IMR-90 (cell line): ENCODE results near the gene SETDB1.
A peak's percentile ranks its signal among the peaks of the same experiment; 100 is the strongest.

Experiments used
- BHLHE40 ChIP-seq: fragments of 150-350 bp; IDR thresholded peaks from 2 replicates; pipeline ENCODE4 v1.6.1; 2016; ENCODE audit warnings: mild to moderate bottlenecking, low read depth, low read length
- CEBPB ChIP-seq: IDR thresholded peaks from 2 replicates; pipeline ENCODE4 v1.6.1; 2012; ENCODE audit warnings: low read depth, low read length, improper control_type of control experiment
- CHD1 ChIP-seq: IDR thresholded peaks from 2 replicates; pipeline ENCODE4 v1.6.1; 2012; ENCODE audit warnings: low read depth, low read length, improper control_type of control experiment
- CTCF ChIP-seq: conservative IDR thresholded peaks from 2 replicates; pipeline ENCODE4 v1.5.1; 2012; ENCODE audit warnings: mild to moderate bottlenecking, low read depth, low read length, improper control_type of control experiment
- ELK1 ChIP-seq: fragments of 150-350 bp; IDR thresholded peaks from 2 replicates; pipeline ENCODE4 v1.6.1; 2016; ENCODE audit warnings: low read depth, mild to moderate bottlenecking, low read length, moderate library complexity, borderline replicate concordance
- FOS ChIP-seq: fragments of 150-350 bp; IDR thresholded peaks from 2 replicates; pipeline ENCODE4 v1.6.1; 2016; ENCODE audit warnings: low read depth, low read length
- MAZ ChIP-seq: IDR thresholded peaks from 2 replicates; pipeline ENCODE4 v1.6.1; 2012; ENCODE audit warnings: low read depth, mild to moderate bottlenecking, low read length, improper control_type of control experiment, moderate library complexity, borderline replicate concordance
- MXI1 ChIP-seq: IDR thresholded peaks from 2 replicates; pipeline ENCODE4 v1.6.1; 2012; ENCODE audit warnings: low read depth, mild to moderate bottlenecking, low read length, moderate library complexity, borderline replicate concordance
- POLR2A ChIP-seq: IDR thresholded peaks from 2 replicates; pipeline ENCODE4 v1.6.1; 2012; ENCODE audit warnings: mild to moderate bottlenecking, low read depth, low read length
- RCOR1 ChIP-seq: IDR thresholded peaks from 2 replicates; pipeline ENCODE4 v1.6.1; 2012; ENCODE audit warnings: mild to moderate bottlenecking, low read length, improper control_type of control experiment; ENCODE audit not compliant: insufficient replicate concordance
- RFX5 ChIP-seq: IDR thresholded peaks from 2 replicates; pipeline ENCODE4 v1.8.0; 2012; ENCODE audit warnings: low read depth, mild to moderate bottlenecking, low read length, moderate library complexity
- SMC3 ChIP-seq: fragments of 150-350 bp; IDR thresholded peaks from 2 replicates; pipeline ENCODE4 v1.6.1; 2016; ENCODE audit warnings: low read depth, mild to moderate bottlenecking, antibody characterized with exemption, low read length, moderate library complexity
- USF2 ChIP-seq: fragments of 150-350 bp; IDR thresholded peaks from 2 replicates; pipeline ENCODE4 v1.6.1; 2017; ENCODE audit warnings: mild to moderate bottlenecking, antibody characterized with exemption, low read length, low read depth

GRCh38 chr1:150976879-150977694 lies 50.9 kb downstream of the SETDB1 start:
- TF ChIP-seq CTCF (no peak), SMC3 (no peak), CEBPB (no peak), BHLHE40 (no peak), USF2 (no peak), MAZ (no peak), POLR2A (no peak), CHD1 (no peak), ELK1 (no peak), FOS (0 out of 2 replicates have a peak, but pooled peaks have one; percentile 8), RFX5 (no peak), MXI1 (no peak), RCOR1 (no peak)
